ELF-1 (cell line): Measurements from ENCODE around the gene B4GALNT4.
A peak's percentile ranks its signal among the peaks of the same experiment; 100 is the strongest.
"Not testable (repeated sequence)": the region's sequence is repeated elsewhere in the genome, so short reads cannot be mapped to it uniquely, and the experiment has no call there.

Experiments
- DNase-seq: peaks from one replicate; pipeline ENCODE4 v3.0.0-alpha.2; 2016; ENCODE audit warnings: low read depth, low spot score

B4GALNT4 gene

GRCh38 chr11:392102-392777 is 22.9 kb downstream of the B4GALNT4 start:
- no peak for DNase-seq

GRCh38 chr11:393219-394033 is 24.1 kb downstream of the B4GALNT4 start:
- peak; percentile 59 for DNase-seq

- DNase-seq, result peak; percentile 91
Observed at GRCh38 chr11:394034-394857, 24.9 kb downstream of the B4GALNT4 start, which contains the start of gene PKP3. TSS of gene PKP3 (plus strand) at chr11:394209. CDS start at chr11:394293, 84 bp downstream.

GRCh38 chr11:394858-395655 is 25.8 kb downstream of the B4GALNT4 start:
- DNase-seq, result no peak

- no peak for DNase-seq
Observed at GRCh38 chr11:395866-396265, 26.6 kb downstream of the B4GALNT4 start.

- peak; percentile 67 for DNase-seq
Observed at GRCh38 chr11:396511-396947, 27.2 kb downstream of the B4GALNT4 start.

- DNase-seq, result peak; percentile 91
Observed at GRCh38 chr11:396948-397548, 27.7 kb downstream of the B4GALNT4 start.

- DNase-seq, result no peak
Observed at GRCh38 chr11:398826-399225, 29.5 kb downstream of the B4GALNT4 start.

- no peak for DNase-seq
Observed at GRCh38 chr11:399731-400211, 30.5 kb downstream of the B4GALNT4 start.

- no peak for DNase-seq
Observed at GRCh38 chr11:400241-400689, 31.0 kb downstream of the B4GALNT4 start.

GRCh38 chr11:401196-401595 is 31.9 kb downstream of the B4GALNT4 start:
- not testable (repeated sequence) for DNase-seq

GRCh38 chr11:403021-403760 is 33.9 kb downstream of the B4GALNT4 start:
- DNase-seq, result no peak

GRCh38 chr11:403761-404431 is 34.6 kb downstream of the B4GALNT4 start:
- DNase-seq, result no peak

GRCh38 chr11:404551-405264 is 35.4 kb downstream of the B4GALNT4 start:
- no peak for DNase-seq

GRCh38 chr11:405323-405953 is 36.1 kb downstream of the B4GALNT4 start:
- DNase-seq, result peak; percentile 67

- no peak for DNase-seq
Observed at GRCh38 chr11:405954-406795, 36.9 kb downstream of the B4GALNT4 start.
